Keratinocyte (primary cell): ENCODE measurements around the gene TMUB2.

Experiments
- EZH2 ChIP-seq: IDR thresholded peaks from one replicate; pipeline ENCODE4 v1.6.1; 2012; ENCODE audit warnings: inconsistent platforms, mild to moderate bottlenecking, low read length, moderate library complexity
- TF ChIP-seq, protein P1 (sequence below), 3 experiments: IDR thresholded peaks in 1 of 3; conservative IDR thresholded peaks in 1 of 3; optimal IDR thresholded peaks in 1 of 3; 2 replicates in 2 of 3; 3 replicates in 1 of 3; pipeline versions ENCODE3 to v1.5.1; 2011; ENCODE audit warnings: low read length in 3 of 3, mild to moderate bottlenecking in 3 of 3, moderate library complexity in 2 of 3, control low read depth in 1 of 3, inconsistent platforms in 1 of 3; ENCODE audit not compliant: insufficient read depth in 2 of 3; ENCODE audit errors: extremely low read depth in 1 of 3

DNA sequence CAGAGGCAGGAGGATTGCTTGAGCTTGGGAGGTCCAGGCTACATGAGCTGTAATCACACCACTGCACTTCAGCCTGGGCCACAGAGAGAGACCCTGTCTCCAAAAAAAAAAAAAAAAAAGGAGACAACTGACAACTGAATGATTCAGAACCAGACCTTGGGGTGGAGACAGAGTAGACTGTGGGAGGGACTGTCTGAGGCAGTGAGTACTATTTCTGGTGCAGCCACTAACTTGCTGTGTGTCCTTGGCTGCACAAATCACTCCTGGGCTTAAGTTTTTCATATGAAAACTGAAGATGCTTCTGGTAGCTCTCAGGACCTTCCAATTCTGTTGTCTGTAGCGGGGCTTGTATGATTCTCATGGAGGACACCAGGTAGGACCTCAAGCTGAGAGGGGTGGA, 10.5 kb upstream of the TMUB2 start:
- TF ChIP-seq, protein P1, sequence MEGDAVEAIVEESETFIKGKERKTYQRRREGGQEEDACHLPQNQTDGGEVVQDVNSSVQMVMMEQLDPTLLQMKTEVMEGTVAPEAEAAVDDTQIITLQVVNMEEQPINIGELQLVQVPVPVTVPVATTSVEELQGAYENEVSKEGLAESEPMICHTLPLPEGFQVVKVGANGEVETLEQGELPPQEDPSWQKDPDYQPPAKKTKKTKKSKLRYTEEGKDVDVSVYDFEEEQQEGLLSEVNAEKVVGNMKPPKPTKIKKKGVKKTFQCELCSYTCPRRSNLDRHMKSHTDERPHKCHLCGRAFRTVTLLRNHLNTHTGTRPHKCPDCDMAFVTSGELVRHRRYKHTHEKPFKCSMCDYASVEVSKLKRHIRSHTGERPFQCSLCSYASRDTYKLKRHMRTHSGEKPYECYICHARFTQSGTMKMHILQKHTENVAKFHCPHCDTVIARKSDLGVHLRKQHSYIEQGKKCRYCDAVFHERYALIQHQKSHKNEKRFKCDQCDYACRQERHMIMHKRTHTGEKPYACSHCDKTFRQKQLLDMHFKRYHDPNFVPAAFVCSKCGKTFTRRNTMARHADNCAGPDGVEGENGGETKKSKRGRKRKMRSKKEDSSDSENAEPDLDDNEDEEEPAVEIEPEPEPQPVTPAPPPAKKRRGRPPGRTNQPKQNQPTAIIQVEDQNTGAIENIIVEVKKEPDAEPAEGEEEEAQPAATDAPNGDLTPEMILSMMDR (optimal IDR thresholded peaks at IDR 0.05 in 1 of 3, IDR thresholded peaks at IDR 0.05 in 1 of 3, conservative IDR thresholded peaks at IDR 0.05 in 1 of 3; ENCODE audit: extremely low read depth in 1 of 3, insufficient read depth in 2 of 3, low read length in 3 of 3): no peak
- TF ChIP-seq EZH2: no peak
